HEK293 (cell line): Measurements from ENCODE around the gene DCHS2.

Experiments used
- CTCF ChIA-PET: fragments of 350-600 bp; formaldehyde crosslinking; extraction: SDS; loops from one replicate; lab custom pipeline; 2021; ENCODE audit warnings: antibody characterized with exemption; lab: Yijun Ruan, JAX
- POLR2A ChIA-PET: fragments of 300-600 bp; formaldehyde crosslinking; extraction: SDS; loops from one replicate; lab custom pipeline; 2020; ENCODE audit warnings: antibody characterized with exemption, inconsistent platforms; lab: Yijun Ruan, JAX
- H3K27ac ChIP-seq: fragments of 200-500 bp; sonication (Bioruptor generic); 2 replicates; pipeline ENCODE4 v1.5.1; 2014; ENCODE audit warnings: low read depth, low read length, control low read depth, inconsistent platforms; ENCODE audit errors: extremely low read depth
- H3K36me3 ChIP-seq, 2 experiments: fragments of 200-500 bp in 1 of 2; sonication (Bioruptor generic) in 1 of 2; 1 replicate in 1 of 2; 2 replicates in 1 of 2; pipeline ENCODE4 v1.5.1; 2014 to 2017; ENCODE audit warnings: inconsistent platforms in 2 of 2, low read length in 2 of 2; ENCODE audit not compliant: control insufficient read depth in 2 of 2, insufficient read depth in 1 of 2
- H3K4me1 ChIP-seq: fragments of 200-500 bp; sonication (Bioruptor generic); 2 replicates; pipeline ENCODE4 v1.5.1; 2014; ENCODE audit warnings: mild to moderate bottlenecking, low read length, inconsistent platforms; ENCODE audit not compliant: control insufficient read depth, insufficient read depth
- H3K4me3 ChIP-seq: 2 replicates; pipeline ENCODE4 v1.5.1; 2011; ENCODE audit warnings: low read depth, mild to moderate bottlenecking, control low read depth, low read length, moderate library complexity
- H3K9me3 ChIP-seq: fragments of 200-500 bp; sonication (Bioruptor generic); 2 replicates; pipeline ENCODE4 v1.5.1; 2014; ENCODE audit warnings: low read depth, low read length, inconsistent platforms; ENCODE audit not compliant: control insufficient read depth, insufficient read depth
- GLIS2 ChIP-seq: fragments of 450-650 bp; formaldehyde crosslinking; IDR thresholded peaks from 2 replicates; pipeline ENCODE4 v1.5.1; 2016; ENCODE audit warnings: missing biosample characterization, missing genetic modification characterization
- ZBTB21 ChIP-seq: fragments of 450-650 bp; formaldehyde crosslinking; IDR thresholded peaks from 2 replicates; pipeline ENCODE4 v1.5.1; 2017; ENCODE audit warnings: missing biosample characterization, missing genetic modification characterization
- ZNF174 ChIP-seq: fragments of 450-650 bp; formaldehyde crosslinking; IDR thresholded peaks from 2 replicates; pipeline ENCODE4 v1.5.0; 2017; ENCODE audit warnings: missing biosample characterization, mild to moderate bottlenecking, missing genetic modification characterization
- ZNF175 ChIP-seq: fragments of 450-650 bp; formaldehyde crosslinking; IDR thresholded peaks from 2 replicates; pipeline ENCODE4 v1.5.1; 2016; ENCODE audit warnings: missing biosample characterization, missing genetic modification characterization
- ZNF292 ChIP-seq: fragments of 450-650 bp; formaldehyde crosslinking; IDR thresholded peaks from 2 replicates; pipeline ENCODE4 v1.5.1; 2016; ENCODE audit warnings: low read depth, missing biosample characterization, missing genetic modification characterization, borderline replicate concordance
- ZNF302 ChIP-seq: fragments of 450-650 bp; formaldehyde crosslinking; IDR thresholded peaks from 2 replicates; pipeline ENCODE4 v1.5.1; 2016; ENCODE audit warnings: missing biosample characterization, missing genetic modification characterization, low read depth
- ZNF324 ChIP-seq: fragments of 450-650 bp; formaldehyde crosslinking; IDR thresholded peaks from 2 replicates; pipeline ENCODE4 v1.5.1; 2016; ENCODE audit warnings: missing biosample characterization, missing genetic modification characterization
- ZNF335 ChIP-seq: fragments of 450-650 bp; formaldehyde crosslinking; conservative IDR thresholded peaks from 2 replicates; pipeline ENCODE4 v1.5.1; 2016; ENCODE audit warnings: missing biosample characterization, missing genetic modification characterization
- ZNF354C ChIP-seq: fragments of 450-650 bp; formaldehyde crosslinking; IDR thresholded peaks from 2 replicates; pipeline ENCODE4 v1.5.1; 2016; ENCODE audit warnings: missing biosample characterization, missing genetic modification characterization, low read depth, borderline replicate concordance
- ZNF529 ChIP-seq: fragments of 450-650 bp; formaldehyde crosslinking; IDR thresholded peaks from 2 replicates; pipeline ENCODE4 v1.5.1; 2017; ENCODE audit warnings: missing genetic modification characterization, missing biosample characterization; ENCODE audit not compliant: insufficient replicate concordance
- ZNF600 ChIP-seq: fragments of 450-650 bp; formaldehyde crosslinking; IDR thresholded peaks from 2 replicates; pipeline ENCODE4 v1.5.1; 2016; ENCODE audit warnings: missing biosample characterization, missing genetic modification characterization
- ZNF621 ChIP-seq: fragments of 450-650 bp; formaldehyde crosslinking; IDR thresholded peaks from 2 replicates; pipeline ENCODE4 v1.5.1; 2017; ENCODE audit warnings: missing biosample characterization, missing genetic modification characterization
- ZNF654 ChIP-seq: fragments of 450-650 bp; formaldehyde crosslinking; IDR thresholded peaks from 2 replicates; pipeline ENCODE4 v1.5.1; 2016; ENCODE audit warnings: low read depth, missing biosample characterization, missing genetic modification characterization
- ZNF658 ChIP-seq: fragments of 450-650 bp; formaldehyde crosslinking; IDR thresholded peaks from 2 replicates; pipeline ENCODE4; 2016; ENCODE audit warnings: missing biosample characterization, missing genetic modification characterization
- ZNF701 ChIP-seq: fragments of 450-650 bp; formaldehyde crosslinking; IDR thresholded peaks from 2 replicates; pipeline ENCODE4 v1.5.1; 2016; ENCODE audit warnings: missing biosample characterization, missing genetic modification characterization
- ZNF76 ChIP-seq: fragments of 450-650 bp; formaldehyde crosslinking; IDR thresholded peaks from 2 replicates; pipeline ENCODE4; 2016; ENCODE audit warnings: low read depth, missing biosample characterization, missing genetic modification characterization, borderline replicate concordance
- TF ChIP-seq, protein P1 (sequence below): fragments of 450-650 bp; IDR thresholded peaks from 2 replicates; pipeline ENCODE4 v1.5.1; 2018; ENCODE audit warnings: missing biosample characterization, mild to moderate bottlenecking, missing genetic modification characterization
- TF ChIP-seq, protein P2 (sequence below): fragments of 450-650 bp; formaldehyde crosslinking; IDR thresholded peaks from 2 replicates; pipeline ENCODE4 v1.5.1; 2016; ENCODE audit warnings: missing biosample characterization, missing genetic modification characterization
- TF ChIP-seq, protein P3 (sequence below): fragments of 450-650 bp; formaldehyde crosslinking; IDR thresholded peaks from 2 replicates; pipeline ENCODE4 v1.5.1; 2016; ENCODE audit warnings: missing biosample characterization, missing genetic modification characterization

DCHS2 gene

DNA sequence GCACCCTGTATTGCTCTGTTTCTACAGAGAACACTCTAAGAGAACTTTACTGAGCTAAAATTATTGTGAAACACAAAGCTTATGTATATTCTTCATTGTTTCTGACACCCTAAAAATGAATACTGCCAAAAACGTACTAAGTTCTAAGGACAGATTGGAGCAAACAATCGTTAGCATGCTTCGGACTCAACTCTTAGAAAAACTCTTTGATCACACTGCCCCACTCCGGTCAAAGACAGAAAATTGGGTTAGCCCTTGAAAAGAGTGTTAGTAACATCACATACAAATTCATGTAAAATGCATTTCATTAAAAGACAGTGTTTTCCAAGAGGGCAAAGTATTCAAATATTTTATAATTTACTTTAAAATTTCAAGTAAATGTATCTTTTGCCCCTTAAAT lies 177.4 kb downstream of the DCHS2 start:
- ChIA-PET CTCF (no interaction called here), POLR2A (no interaction called here)
- Histone ChIP-seq H3K4me1 (no peaks in the 10 kb centered on the region), H3K36me3 (no peaks in the 10 kb centered on the region), H3K27ac (no peak overlapping the region), H3K4me3 (no peak overlapping the region), H3K9me3 (no peaks in the 10 kb centered on the region)
- TF ChIP-seq ZNF76 (no peak), ZBTB21 (tag by site-specific recombination) (no peak), ZNF174 (tag by site-specific recombination) (no peak), ZNF324 (tag by site-specific recombination) (no peak), ZNF701 (tag by site-specific recombination) (no peak)

DNA sequence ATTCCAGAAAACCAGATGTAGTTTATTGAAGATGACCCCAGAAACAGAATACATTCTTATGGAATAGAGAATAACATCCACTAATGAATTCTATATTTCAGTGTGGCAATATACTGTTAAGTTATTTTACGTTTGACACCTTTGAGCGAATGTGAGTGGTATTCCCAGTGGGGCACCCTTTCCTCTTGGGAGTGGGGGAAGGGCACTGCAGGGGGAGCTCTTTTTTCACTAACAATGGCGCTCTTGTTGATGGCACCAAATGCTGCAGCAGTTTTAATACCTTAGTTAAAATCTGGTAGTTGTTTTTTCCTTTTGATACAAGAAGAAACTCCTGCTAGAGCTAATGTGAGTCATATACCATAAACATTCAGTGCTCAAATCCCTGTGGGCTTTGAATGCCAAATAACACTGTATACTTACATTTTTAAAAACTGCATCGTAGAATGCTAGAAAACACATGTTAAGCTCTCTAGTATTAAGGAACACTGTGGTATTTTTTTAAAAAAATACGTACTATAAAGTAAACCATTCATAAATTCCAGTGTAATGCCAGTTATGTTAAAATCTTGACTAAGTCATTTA lies 178.5 kb downstream of the DCHS2 start:
- H3K4me3 ChIP-seq = no peak overlapping the region
- POLR2A ChIA-PET = no interaction called here
- no peaks in the 10 kb centered on the region for H3K36me3 ChIP-seq
- H3K27ac ChIP-seq = no peak overlapping the region
- no peaks in the 10 kb centered on the region for H3K4me1 ChIP-seq
- CTCF ChIA-PET = interaction anchor here (0.7 kb wide), 1 partner anchor 555 kb away, joined by 4 read pairs; no protein-coding TSS in a partner anchor
- no peaks in the 10 kb centered on the region for H3K9me3 ChIP-seq
- TF ChIP-seq ZNF654 = no peak
- TF ChIP-seq, protein P1, sequence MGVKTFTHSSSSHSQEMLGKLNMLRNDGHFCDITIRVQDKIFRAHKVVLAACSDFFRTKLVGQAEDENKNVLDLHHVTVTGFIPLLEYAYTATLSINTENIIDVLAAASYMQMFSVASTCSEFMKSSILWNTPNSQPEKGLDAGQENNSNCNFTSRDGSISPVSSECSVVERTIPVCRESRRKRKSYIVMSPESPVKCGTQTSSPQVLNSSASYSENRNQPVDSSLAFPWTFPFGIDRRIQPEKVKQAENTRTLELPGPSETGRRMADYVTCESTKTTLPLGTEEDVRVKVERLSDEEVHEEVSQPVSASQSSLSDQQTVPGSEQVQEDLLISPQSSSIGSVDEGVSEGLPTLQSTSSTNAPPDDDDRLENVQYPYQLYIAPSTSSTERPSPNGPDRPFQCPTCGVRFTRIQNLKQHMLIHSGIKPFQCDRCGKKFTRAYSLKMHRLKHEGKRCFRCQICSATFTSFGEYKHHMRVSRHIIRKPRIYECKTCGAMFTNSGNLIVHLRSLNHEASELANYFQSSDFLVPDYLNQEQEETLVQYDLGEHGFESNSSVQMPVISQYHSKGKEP (tag by site-specific recombination) = no peak
- TF ChIP-seq, protein P2, sequence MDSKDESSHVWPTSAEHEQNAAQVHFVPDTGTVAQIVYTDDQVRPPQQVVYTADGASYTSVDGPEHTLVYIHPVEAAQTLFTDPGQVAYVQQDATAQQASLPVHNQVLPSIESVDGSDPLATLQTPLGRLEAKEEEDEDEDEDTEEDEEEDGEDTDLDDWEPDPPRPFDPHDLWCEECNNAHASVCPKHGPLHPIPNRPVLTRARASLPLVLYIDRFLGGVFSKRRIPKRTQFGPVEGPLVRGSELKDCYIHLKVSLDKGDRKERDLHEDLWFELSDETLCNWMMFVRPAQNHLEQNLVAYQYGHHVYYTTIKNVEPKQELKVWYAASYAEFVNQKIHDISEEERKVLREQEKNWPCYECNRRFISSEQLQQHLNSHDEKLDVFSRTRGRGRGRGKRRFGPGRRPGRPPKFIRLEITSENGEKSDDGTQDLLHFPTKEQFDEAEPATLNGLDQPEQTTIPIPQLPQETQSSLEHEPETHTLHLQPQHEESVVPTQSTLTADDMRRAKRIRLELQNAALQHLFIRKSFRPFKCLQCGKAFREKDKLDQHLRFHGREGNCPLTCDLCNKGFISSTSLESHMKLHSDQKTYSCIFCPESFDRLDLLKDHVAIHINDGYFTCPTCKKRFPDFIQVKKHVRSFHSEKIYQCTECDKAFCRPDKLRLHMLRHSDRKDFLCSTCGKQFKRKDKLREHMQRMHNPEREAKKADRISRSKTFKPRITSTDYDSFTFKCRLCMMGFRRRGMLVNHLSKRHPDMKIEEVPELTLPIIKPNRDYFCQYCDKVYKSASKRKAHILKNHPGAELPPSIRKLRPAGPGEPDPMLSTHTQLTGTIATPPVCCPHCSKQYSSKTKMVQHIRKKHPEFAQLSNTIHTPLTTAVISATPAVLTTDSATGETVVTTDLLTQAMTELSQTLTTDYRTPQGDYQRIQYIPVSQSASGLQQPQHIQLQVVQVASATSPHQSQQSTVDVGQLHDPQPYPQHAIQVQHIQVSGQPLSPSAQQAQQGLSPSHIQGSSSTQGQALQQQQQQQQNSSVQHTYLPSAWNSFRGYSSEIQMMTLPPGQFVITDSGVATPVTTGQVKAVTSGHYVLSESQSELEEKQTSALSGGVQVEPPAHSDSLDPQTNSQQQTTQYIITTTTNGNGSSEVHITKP (tag by site-specific recombination) = no peak
- TF ChIP-seq ZNF292 = no peak
- no peak for TF ChIP-seq ZNF658 (tag by site-specific recombination)
- TF ChIP-seq ZNF600 (tag by site-specific recombination) = no peak
- no peak for TF ChIP-seq ZNF354C
- no peak for TF ChIP-seq ZNF302 (tag by site-specific recombination)
- TF ChIP-seq, protein P3, sequence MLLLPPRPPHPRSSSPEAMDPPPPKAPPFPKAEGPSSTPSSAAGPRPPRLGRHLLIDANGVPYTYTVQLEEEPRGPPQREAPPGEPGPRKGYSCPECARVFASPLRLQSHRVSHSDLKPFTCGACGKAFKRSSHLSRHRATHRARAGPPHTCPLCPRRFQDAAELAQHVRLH = no peak
- no peak for TF ChIP-seq ZNF529 (tag by site-specific recombination)
- TF ChIP-seq ZNF621 (tag by site-specific recombination) = no peak
- no peak for TF ChIP-seq ZNF175 (tag by site-specific recombination)
- no peak for TF ChIP-seq GLIS2 (tag by site-specific recombination)

DNA sequence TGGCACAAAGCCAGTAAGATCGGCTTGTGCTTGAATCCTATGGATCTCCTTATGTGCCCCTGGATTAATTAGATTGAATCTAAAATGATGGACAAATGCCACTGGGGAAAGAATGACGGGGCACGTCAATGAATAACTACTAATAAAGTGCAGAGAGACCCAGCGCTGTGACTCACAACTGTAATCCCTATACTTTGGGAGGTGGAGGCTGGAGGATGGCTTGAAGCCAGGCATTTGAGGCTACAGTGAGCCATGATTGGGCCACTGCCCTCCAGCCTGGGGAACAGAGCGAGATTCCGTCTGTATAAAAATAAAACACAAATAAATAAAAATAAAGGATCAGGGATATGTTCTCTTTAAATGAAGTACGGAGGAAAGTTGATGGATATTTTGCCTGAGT lies 179.4 kb downstream of the DCHS2 start:
- CTCF ChIA-PET = no interaction called here
- H3K4me1 ChIP-seq = no peaks in the 10 kb centered on the region
- H3K36me3 ChIP-seq = no peaks in the 10 kb centered on the region
- no peak overlapping the region for H3K27ac ChIP-seq
- POLR2A ChIA-PET = no interaction called here
- no peaks in the 10 kb centered on the region for H3K9me3 ChIP-seq
- H3K4me3 ChIP-seq = no peak overlapping the region
- TF ChIP-seq ZNF335 (tag by site-specific recombination) = no peak
- TF ChIP-seq, all 188 proteins: peak for 0
